Left lung (tissue), 10 donors: ENCODE data around the gene PGM3. TPM values are rescaled to one million over a fixed set of nuclear protein-coding genes. Genes with fewer than 3 reads are reported as not detected.
"Not testable (repeated sequence)": the region's sequence is repeated elsewhere in the genome, so short reads cannot be mapped to it uniquely, and the experiment has no call there.

Experiments
- ATAC-seq: fragments of 200-7000 bp; cut with Tn5 transposase; one replicate; pipeline ENCODE4 v1.9.1; 2020; ENCODE audit warnings: moderate library complexity
- DNase-seq, 4 donors: peaks; one replicate each; pipeline ENCODE4 v3.0.0-alpha.2; 2013 to 2020
- H3K27ac ChIP-seq, 2 donors: fragments of 200-600 bp; sonication (generic) in 1 of 2; one replicate each; pipeline versions ENCODE4 v1.5.0 to v1.8.0; 2020 to 2021
- H3K27me3 ChIP-seq, 2 donors: fragments of 200-600 bp; sonication (generic) in 1 of 2; one replicate each; pipeline versions ENCODE4 v1.5.0 to v1.8.0; 2020 to 2021
- H3K36me3 ChIP-seq, 2 donors: fragments of 200-600 bp; sonication (generic) in 1 of 2; one replicate each; pipeline versions ENCODE4 v1.5.0 to v1.8.0; 2020 to 2021
- H3K4me1 ChIP-seq, 2 donors: fragments of 200-600 bp; one replicate each; pipeline ENCODE4 v1.8.0; 2021
- H3K4me3 ChIP-seq, 2 donors: fragments of 200-600 bp; sonication (generic) in 1 of 2; one replicate each; pipeline versions ENCODE4 v1.5.0 to v1.8.0; 2020 to 2021; ENCODE audit warnings: mild to moderate bottlenecking in 1 of 2
- H3K9me3 ChIP-seq, 2 donors: fragments of 200-600 bp; sonication (generic) in 1 of 2; one replicate each; pipeline versions ENCODE4 v1.5.0 to v1.8.0; 2020 to 2021
- CTCF ChIP-seq, 2 donors: fragments of 200-600 bp; sonication (generic) in 1 of 2; IDR thresholded peaks; one replicate each; pipeline versions ENCODE4 v1.5.0 to v1.8.0; 2021; ENCODE audit warnings: antibody characterized with exemption in 2 of 2
- intact Hi-C, 2 donors: fragments of 100-400 bp; cut with DNase I; formaldehyde crosslinking; loops; one replicate each; pipeline versions ENCODE4 v1.11.2 to v1.14.2; 2022
- polyA plus RNA-seq, 6 donors: library from polyadenylated mRNA; unstranded; fragments of 120-200 nt; gene quantifications; one replicate each; pipeline ENCODE4 v1.2.1, GENCODE V29; 2013; ENCODE audit not compliant: insufficient read length in 6 of 6
- total RNA-seq, 2 donors: library from RNA; stranded (reverse); fragmentation: NEBNext Ultra II Directional; extraction: Animal tissue kit (Norgen Biotek cat#: 25700); gene quantifications; one replicate each; pipeline ENCODE4 v1.2.1, GENCODE V29; 2021
- donor health status: DM: no; HTN: yes; CAD: no.
- donor health status: DM: no; HTN: no; CAD: no.

The PGM3 gene
- total and polyA plus RNA-seq, 8 donors: 44.0 to 86.5 (median 73.7) TPM

GRCh38 chr6:83192456-83192855, 609 bp downstream of the PGM3 start:
- H3K27ac ChIP-seq: peak overlapping the region; percentile 81 to 92

GRCh38 chr6:83191974-83192373, 1.1 kb downstream of the PGM3 start:
- DNase-seq: peak in 1 of 4 donors; percentile 59
- Histone ChIP-seq H3K36me3 (peaks cover 0 to 11% of the 10 kb centered on the region in 2 donors), H3K4me3 (peak overlapping the region; percentile 88 to 95), H3K4me1 (peaks cover 0 to 28% of the 10 kb centered on the region in 2 donors), H3K27ac (peak overlapping the region in 1 of 2 donors; percentile 92)
- H3K27me3 ChIP-seq, H3K9me3 ChIP-seq, ATAC-seq, intact Hi-C loops: not testable (repeated sequence)

More at GRCh38 chr6:83192456-83192855, 609 bp downstream of the PGM3 start:
- DNase-seq: no peak
- no peak for TF ChIP-seq CTCF (IDR thresholded peaks at IDR 0.05)
- peaks cover 0 to 28% of the 10 kb centered on the region in 2 donors for H3K4me1 ChIP-seq
- peaks cover 0 to 8% of the 10 kb centered on the region in 2 donors for H3K27me3 ChIP-seq
- H3K4me3 ChIP-seq: peak overlapping the region; percentile 88 to 95
- no peak for ATAC-seq
- H3K36me3 ChIP-seq: peaks cover 0 to 9% of the 10 kb centered on the region in 2 donors
- intact Hi-C loops: no loop called here
- no peaks in the 10 kb centered on the region for H3K9me3 ChIP-seq

GRCh38 chr6:83190626-83191025, 2.4 kb downstream of the PGM3 start:
- Histone ChIP-seq H3K27me3 (peaks cover 0 to 8% of the 10 kb centered on the region in 2 donors), H3K4me3 (no peak overlapping the region), H3K4me1 (peaks cover 0 to 28% of the 10 kb centered on the region in 2 donors), H3K27ac (no peak overlapping the region), H3K36me3 (peaks cover 0 to 25% of the 10 kb centered on the region in 2 donors), H3K9me3 (no peaks in the 10 kb centered on the region)
- peak in 2 of 4 donors; percentile 74 to 86 for DNase-seq
- TF ChIP-seq CTCF (IDR thresholded peaks at IDR 0.05): no peak
- intact Hi-C loops: no loop called here
- ATAC-seq: no peak

- DNase-seq (no peak), ATAC-seq (no peak)
- Histone ChIP-seq H3K36me3 (peaks cover 0 to 45% of the 10 kb centered on the region in 2 donors), H3K27ac (no peak overlapping the region), H3K4me1 (peaks cover 0 to 21% of the 10 kb centered on the region in 2 donors), H3K9me3 (no peaks in the 10 kb centered on the region), H3K4me3 (no peak overlapping the region), H3K27me3 (no peaks in the 10 kb centered on the region)
- intact Hi-C loops: no loop called here
- TF ChIP-seq CTCF (IDR thresholded peaks at IDR 0.05): no peak
Observed at GRCh38 chr6:83188501-83188900, 4.6 kb downstream of the PGM3 start.

- H3K36me3 ChIP-seq: peaks cover 0 to 72% of the 10 kb centered on the region in 2 donors
Observed at GRCh38 chr6:83185096-83185495, 8.0 kb downstream of the PGM3 start.

More at GRCh38 chr6:83185096-83185495, 8.0 kb downstream of the PGM3 start:
- Histone ChIP-seq H3K4me3 (no peak overlapping the region), H3K4me1 (no peaks in the 10 kb centered on the region), H3K27ac (no peak overlapping the region), H3K27me3 (no peaks in the 10 kb centered on the region), H3K9me3 (no peaks in the 10 kb centered on the region)
- TF ChIP-seq CTCF (IDR thresholded peaks at IDR 0.05): no peak
- ATAC-seq (no peak), DNase-seq (no peak)
- intact Hi-C loops: no loop called here
